Ascending aorta (tissue), 2 donors: Measurements from ENCODE around the gene MPRIP. TPM values are rescaled to one million over a fixed set of nuclear protein-coding genes. Genes with fewer than 3 reads are reported as not detected.
A peak's percentile ranks its signal among the peaks of the same experiment; 100 is the strongest.

Source experiments
- DNase-seq, 2 donors: peaks; one replicate each; pipeline ENCODE4 v3.0.0-alpha.2; 2019; ENCODE audit warnings: low spot score in 2 of 2
- H3K27ac ChIP-seq, 2 donors: fragments of 200-600 bp; sonication (generic); one replicate each; pipeline ENCODE4 v1.5.1; 2016 to 2017; ENCODE audit warnings: mild to moderate bottlenecking in 1 of 2
- H3K27me3 ChIP-seq: fragments of 200-600 bp; sonication (generic); one replicate; pipeline ENCODE4 v1.5.1; 2017
- H3K36me3 ChIP-seq, 2 donors: fragments of 200-600 bp; sonication (generic); one replicate each; pipeline ENCODE4 v1.5.1; 2016
- H3K4me1 ChIP-seq, 2 donors: fragments of 200-600 bp; sonication (generic); one replicate each; pipeline ENCODE4 v1.5.1; 2016 to 2017; ENCODE audit warnings: mild to moderate bottlenecking in 1 of 2
- H3K4me3 ChIP-seq, 2 donors: fragments of 200-600 bp; sonication (generic); one replicate each; pipeline ENCODE4 v1.5.1; 2016 to 2017; ENCODE audit warnings: mild to moderate bottlenecking in 1 of 2
- H3K9me3 ChIP-seq, 2 donors: fragments of 200-600 bp; sonication (generic); one replicate each; pipeline ENCODE4 v1.5.1; 2016
- intact Hi-C: fragments of 100-400 bp; cut with DNase I; formaldehyde crosslinking; loops from one replicate; pipeline ENCODE4 v1.15.1; 2023
- total RNA-seq: library from RNA; depleted of rRNA; stranded (reverse); fragments of >200 nt; gene quantifications from one replicate; pipeline ENCODE4 v1.1.0, GENCODE V29; 2016
- TF ChIP-seq, protein P1 (sequence below), 3 experiments: fragments of 200-600 bp in 2 of 3; fragments of 450-650 bp in 1 of 3; sonication (generic) in 2 of 3; IDR thresholded peaks; one replicate each; pipeline ENCODE4 v1.5.1; 2016 to 2019; ENCODE audit warnings: antibody characterized with exemption in 3 of 3, mild to moderate bottlenecking in 1 of 3, moderate library complexity in 1 of 3

Gene MPRIP
- total RNA-seq, 1 donor from 2014 or later, result 246 TPM

DNA sequence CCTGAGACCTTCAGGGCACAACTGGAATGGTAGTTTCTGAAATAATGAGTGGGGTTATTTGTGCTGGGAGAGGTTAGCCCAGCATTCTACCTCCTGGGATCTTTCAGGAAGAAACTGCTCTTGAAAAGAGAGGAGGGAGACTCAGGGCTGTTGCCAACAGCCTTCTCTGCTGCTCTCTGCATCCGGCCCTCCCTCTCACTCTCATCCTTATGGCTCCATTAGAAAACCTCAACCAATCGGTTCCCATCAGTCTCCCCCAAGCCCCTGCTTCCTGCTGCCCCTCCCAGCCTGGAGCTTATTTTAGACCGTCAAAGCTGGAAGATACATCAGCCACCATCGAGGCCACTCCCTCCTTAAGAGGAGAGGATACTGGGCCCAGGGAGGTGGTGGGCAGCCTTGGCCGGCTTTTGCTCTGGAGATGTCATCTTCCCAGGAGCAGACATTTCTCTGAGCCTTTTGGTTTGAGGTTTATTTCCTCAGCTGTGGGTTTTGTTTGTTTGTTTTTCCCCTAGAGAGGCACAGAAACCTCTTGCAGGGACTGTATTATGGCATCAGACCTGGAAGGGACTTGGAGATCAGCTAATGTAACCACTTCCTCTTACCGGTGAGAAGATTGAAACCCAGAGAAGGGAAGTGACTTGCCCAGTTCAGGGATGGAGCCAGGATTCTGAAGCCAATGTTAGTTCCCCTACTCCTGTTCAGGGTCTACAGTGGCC lies 2.7 kb downstream of the MPRIP start:
- H3K36me3 ChIP-seq, result no peaks in the 10 kb centered on the region
- peak overlapping the region; percentile 88 to 90 for H3K27ac ChIP-seq
- H3K4me3 ChIP-seq, result peak overlapping the region; percentile 75 to 79
- TF ChIP-seq, protein P1, sequence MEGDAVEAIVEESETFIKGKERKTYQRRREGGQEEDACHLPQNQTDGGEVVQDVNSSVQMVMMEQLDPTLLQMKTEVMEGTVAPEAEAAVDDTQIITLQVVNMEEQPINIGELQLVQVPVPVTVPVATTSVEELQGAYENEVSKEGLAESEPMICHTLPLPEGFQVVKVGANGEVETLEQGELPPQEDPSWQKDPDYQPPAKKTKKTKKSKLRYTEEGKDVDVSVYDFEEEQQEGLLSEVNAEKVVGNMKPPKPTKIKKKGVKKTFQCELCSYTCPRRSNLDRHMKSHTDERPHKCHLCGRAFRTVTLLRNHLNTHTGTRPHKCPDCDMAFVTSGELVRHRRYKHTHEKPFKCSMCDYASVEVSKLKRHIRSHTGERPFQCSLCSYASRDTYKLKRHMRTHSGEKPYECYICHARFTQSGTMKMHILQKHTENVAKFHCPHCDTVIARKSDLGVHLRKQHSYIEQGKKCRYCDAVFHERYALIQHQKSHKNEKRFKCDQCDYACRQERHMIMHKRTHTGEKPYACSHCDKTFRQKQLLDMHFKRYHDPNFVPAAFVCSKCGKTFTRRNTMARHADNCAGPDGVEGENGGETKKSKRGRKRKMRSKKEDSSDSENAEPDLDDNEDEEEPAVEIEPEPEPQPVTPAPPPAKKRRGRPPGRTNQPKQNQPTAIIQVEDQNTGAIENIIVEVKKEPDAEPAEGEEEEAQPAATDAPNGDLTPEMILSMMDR (IDR thresholded peaks at IDR 0.05), result no peak
- no peaks in the 10 kb centered on the region for H3K9me3 ChIP-seq
- peaks cover 3 to 33% of the 10 kb centered on the region in 2 donors for H3K4me1 ChIP-seq
- intact Hi-C loops, result loop anchor here (5.0 kb wide), 2 partner anchors 38 to 192 kb away; partner anchors contain the start of gene FLCN
- DNase-seq, result peak in 1 of 2 donors; percentile 66
- no peaks in the 10 kb centered on the region for H3K27me3 ChIP-seq

DNA sequence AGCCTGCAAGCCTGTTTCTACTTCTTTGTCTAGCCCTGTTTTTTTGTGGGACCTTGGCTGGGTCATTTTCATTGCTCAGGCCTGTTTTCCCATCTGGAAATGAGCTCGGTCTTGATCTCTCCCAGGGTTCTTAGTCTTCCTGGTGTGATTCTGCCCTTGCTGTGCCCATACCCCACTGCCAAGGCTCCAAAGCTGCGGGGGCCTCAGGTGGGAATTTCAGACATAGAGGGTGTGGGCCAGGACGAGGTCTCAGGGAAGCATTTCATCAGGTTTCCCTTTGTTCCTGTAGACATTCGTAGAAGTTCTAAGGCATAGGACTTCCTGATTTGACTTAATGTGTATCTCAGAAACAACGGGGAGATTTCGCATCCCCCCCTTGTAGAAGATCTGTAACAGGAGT lies 5.8 kb downstream of the MPRIP start:
- Histone ChIP-seq H3K27ac (peak overlapping the region; percentile 11 to 20), H3K27me3 (no peaks in the 10 kb centered on the region), H3K4me1 (peaks cover 3 to 43% of the 10 kb centered on the region in 2 donors), H3K4me3 (no peak overlapping the region), H3K9me3 (no peaks in the 10 kb centered on the region), H3K36me3 (no peaks in the 10 kb centered on the region)
- intact Hi-C loops, result no loop called here
- peak in 1 of 2 donors; percentile 2 for DNase-seq
- TF ChIP-seq, protein P1 (IDR thresholded peaks at IDR 0.05), result no peak

DNA sequence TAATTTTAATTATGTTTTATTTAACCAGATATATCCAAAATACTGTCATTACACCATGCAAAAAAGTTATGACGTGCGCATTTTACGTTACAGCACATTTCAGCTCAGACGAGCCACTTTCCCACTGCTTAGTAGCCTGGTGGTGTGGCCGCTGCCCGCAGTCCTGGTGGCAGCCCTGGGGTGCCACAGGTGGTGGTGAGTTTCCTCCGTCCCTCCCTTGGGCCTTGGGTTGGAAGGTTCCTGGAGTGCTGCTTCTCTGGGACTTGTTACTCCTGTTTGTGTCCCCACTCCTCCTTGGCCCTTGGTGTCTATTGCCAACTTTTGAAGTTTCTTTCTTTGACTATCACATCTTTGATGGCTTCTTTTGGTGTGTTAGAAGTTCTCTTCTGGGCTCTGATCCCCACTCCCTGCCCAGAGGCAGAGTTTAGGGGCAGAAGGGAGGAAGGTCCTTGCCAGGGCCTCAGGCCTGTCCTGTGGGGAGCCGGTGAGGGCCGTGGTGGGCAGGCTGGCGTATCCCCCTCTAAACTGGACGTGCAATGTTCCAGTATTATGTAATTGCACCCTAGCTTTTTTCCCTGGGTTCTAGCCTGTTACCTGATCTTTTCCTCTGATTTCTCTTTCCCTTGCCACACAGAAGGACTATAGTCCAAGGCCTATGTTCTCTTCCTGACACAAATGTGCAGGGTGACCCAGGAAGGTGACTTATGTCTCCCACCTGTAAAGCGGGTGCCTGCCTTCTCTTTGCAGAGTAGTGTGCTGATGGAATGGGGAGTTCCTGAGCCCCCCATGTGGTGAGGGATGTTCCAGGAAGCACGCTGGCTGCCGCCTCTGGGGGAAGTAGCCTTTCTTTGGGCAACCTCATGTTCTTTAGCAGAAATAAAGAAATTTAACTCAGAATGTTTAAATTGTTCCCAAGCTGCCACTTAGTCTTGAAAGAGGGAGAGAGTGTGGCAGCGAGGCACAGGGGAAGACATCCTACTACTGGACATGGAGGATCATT lies 8.4 kb downstream of the MPRIP start:
- peaks cover 10 to 42% of the 10 kb centered on the region in 2 donors for H3K4me1 ChIP-seq
- DNase-seq, result peak in 1 of 2 donors; percentile 54

DNA sequence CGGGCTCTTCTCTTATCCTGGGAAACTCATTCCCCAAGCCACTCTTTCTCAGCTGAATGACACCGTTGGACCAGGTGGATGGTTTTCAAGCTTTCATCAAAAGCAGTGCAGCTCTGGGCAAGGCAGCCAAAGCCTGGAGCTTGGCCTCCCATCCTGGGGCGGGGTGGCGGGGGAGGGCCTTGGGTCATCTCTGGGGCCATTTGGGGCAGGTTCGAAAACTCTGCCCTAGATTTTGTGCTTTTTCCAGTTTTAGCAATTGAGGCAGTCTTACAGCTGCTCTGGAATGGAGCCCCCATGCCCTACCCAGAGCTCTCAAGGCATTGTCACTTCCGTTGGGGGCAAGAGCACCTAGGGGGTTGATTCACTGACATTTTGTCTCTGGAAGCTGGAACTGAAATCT lies 9.1 kb downstream of the MPRIP start:
- Histone ChIP-seq H3K4me1 (peaks cover 16 to 47% of the 10 kb centered on the region in 2 donors), H3K27me3 (no peaks in the 10 kb centered on the region), H3K36me3 (no peaks in the 10 kb centered on the region), H3K27ac (peak overlapping the region in 1 of 2 donors; percentile 29), H3K4me3 (no peak overlapping the region), H3K9me3 (no peaks in the 10 kb centered on the region)
- intact Hi-C loops, result loop anchor here (10.0 kb wide), 1 partner anchor 53 kb away; no protein-coding TSS in a partner anchor
- TF ChIP-seq, protein P1 (IDR thresholded peaks at IDR 0.05), result no peak
- peak in 1 of 2 donors; percentile 39 for DNase-seq

More for the DNA sequence above, 8.4 kb downstream of the MPRIP start:
- Histone ChIP-seq H3K36me3 (no peaks in the 10 kb centered on the region), H3K4me3 (no peak overlapping the region), H3K27ac (no peak overlapping the region), H3K9me3 (no peaks in the 10 kb centered on the region), H3K27me3 (no peaks in the 10 kb centered on the region)
- TF ChIP-seq, protein P1 (IDR thresholded peaks at IDR 0.05), result no peak
- intact Hi-C loops, result loop anchor here (10.0 kb wide), 1 partner anchor 54 kb away; no protein-coding TSS in a partner anchor

DNA sequence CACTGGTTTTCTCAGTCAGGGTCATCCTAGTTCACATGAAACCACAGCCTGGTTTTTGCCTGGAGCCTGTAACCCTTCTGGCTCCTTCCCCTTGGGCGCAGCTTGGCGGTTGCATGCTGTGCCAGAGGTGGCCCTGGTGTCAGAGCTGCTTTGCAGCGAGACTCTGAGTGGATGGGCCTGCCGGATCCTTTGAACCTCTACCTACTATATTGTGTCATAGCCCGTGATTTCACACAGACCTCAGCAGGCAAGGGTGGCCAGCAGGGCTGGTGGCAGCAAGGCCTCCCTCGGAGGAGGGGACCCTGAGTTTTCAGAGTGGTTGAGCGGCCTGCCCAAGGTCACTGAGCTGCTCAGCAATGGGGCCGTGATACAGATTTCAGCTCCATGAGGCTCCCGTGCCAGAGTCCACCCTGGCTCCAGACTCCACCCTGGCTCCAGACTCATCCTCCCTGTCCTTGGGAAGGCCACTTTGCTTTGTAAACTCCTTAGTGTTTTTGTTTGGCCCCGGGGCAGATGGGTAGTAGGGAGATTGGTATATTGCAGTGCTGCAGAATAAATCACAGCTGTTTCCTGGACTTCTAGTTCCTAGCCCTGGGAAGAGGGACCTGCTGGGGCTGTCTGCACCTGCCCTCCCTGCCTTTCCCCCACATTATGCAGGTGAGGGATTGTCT lies 9.7 kb downstream of the MPRIP start:
- peak in 1 of 2 donors; percentile 57 for DNase-seq
- peaks cover 16 to 48% of the 10 kb centered on the region in 2 donors for H3K4me1 ChIP-seq
- TF ChIP-seq, protein P1 (IDR thresholded peaks at IDR 0.05), result no peak

More for the DNA sequence above, 9.7 kb downstream of the MPRIP start:
- intact Hi-C loops, result loop anchor here (10.0 kb wide), 1 partner anchor 53 kb away; no protein-coding TSS in a partner anchor
- Histone ChIP-seq H3K27me3 (no peaks in the 10 kb centered on the region), H3K9me3 (no peaks in the 10 kb centered on the region), H3K4me3 (no peak overlapping the region), H3K36me3 (no peaks in the 10 kb centered on the region), H3K27ac (peak overlapping the region; percentile 26 to 29)
